ENCODE results near the gene ABHD2.

ABHD2 gene

DNA sequence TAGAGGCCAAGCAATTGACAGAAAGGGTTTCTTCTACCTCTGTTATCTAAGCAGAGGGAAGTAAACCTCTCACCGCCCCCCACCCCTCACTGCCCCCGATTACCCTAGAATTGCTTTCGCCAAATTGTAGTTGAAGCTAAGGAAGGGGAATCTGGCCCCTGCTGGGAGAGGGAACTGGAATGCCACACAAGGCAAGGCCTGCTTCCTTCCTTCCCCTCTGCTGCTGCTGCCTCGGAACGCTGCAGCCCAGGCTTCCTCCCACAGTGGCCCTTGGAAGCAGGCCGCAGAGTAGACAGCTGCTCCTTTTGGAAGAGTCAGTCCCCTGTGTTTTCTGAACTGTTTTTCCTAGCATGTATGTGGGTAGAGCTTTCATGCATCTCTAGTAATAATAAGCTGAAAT is 111.5 kb downstream of the ABHD2 start:
- TF ChIP-seq, protein P1, sequence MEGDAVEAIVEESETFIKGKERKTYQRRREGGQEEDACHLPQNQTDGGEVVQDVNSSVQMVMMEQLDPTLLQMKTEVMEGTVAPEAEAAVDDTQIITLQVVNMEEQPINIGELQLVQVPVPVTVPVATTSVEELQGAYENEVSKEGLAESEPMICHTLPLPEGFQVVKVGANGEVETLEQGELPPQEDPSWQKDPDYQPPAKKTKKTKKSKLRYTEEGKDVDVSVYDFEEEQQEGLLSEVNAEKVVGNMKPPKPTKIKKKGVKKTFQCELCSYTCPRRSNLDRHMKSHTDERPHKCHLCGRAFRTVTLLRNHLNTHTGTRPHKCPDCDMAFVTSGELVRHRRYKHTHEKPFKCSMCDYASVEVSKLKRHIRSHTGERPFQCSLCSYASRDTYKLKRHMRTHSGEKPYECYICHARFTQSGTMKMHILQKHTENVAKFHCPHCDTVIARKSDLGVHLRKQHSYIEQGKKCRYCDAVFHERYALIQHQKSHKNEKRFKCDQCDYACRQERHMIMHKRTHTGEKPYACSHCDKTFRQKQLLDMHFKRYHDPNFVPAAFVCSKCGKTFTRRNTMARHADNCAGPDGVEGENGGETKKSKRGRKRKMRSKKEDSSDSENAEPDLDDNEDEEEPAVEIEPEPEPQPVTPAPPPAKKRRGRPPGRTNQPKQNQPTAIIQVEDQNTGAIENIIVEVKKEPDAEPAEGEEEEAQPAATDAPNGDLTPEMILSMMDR (IDR thresholded peaks at IDR 0.05; ENCODE audit: borderline replicate concordance, control extremely low read depth, extremely low read depth, insufficient read depth, missing control alignments): no peak
- DNase-seq (ENCODE audit: low spot score): no peak
- in situ Hi-C loops (cut with MboI; ENCODE audit: low sequenced_read_pairs, unreplicated experiment): no loop called here

DNA sequence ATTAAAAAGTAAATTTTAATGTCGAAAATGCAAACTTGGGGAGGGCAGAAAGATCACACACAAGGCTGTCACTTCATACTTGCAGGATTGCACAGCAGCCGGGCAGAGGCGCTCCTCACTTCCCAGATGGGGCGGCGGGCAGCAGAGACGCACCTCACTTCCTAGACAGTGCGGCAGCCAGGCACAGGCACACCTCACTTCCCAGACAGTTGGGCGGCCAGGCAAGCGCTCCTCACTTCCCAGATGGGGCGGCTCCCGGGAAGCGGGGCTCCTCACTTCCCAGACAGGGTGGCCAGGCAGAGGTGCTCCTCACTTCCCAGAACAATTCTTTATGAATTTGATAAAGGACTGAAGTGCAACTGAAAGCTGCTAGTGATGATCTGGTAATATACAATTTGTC is 111.9 kb downstream of the ABHD2 start:
- DNase-seq (ENCODE audit: low spot score): no peak
- in situ Hi-C loops (cut with MboI; ENCODE audit: low sequenced_read_pairs, unreplicated experiment): no loop called here
- TF ChIP-seq, protein P1 (IDR thresholded peaks at IDR 0.05; ENCODE audit: borderline replicate concordance, control extremely low read depth, extremely low read depth, insufficient read depth, missing control alignments): no peak

DNA sequence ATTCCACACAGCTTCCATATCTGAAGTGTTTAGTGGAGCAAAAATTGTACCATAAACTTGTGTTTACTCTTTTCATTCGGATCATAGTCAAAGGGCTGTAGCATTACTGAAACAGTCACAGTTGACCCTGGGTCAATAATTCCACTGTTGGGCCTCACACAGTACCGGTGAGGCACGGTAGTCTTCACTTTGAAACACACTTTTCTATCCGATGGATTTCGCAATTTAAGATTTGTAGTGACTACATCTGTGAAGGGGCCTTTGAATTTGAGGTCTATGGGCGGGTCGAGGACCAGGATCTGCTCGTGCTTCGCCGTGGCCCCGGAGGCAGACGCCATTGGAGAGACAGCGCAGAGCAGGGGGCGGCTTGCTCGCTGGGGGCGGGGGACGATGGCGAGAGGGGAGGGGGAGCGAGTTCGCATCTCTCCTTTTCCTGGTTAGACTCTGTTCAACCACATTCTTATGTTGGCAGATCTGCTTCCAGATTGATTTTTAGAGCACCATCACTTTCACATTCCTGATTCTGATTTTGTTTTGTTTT is 113.3 kb downstream of the ABHD2 start:
- no peak for DNase-seq (ENCODE audit: low spot score)
- TF ChIP-seq, protein P1 (IDR thresholded peaks at IDR 0.05; ENCODE audit: borderline replicate concordance, control extremely low read depth, extremely low read depth, insufficient read depth, missing control alignments): no peak
- in situ Hi-C loops (cut with MboI; ENCODE audit: low sequenced_read_pairs, unreplicated experiment): no loop called here

DNA sequence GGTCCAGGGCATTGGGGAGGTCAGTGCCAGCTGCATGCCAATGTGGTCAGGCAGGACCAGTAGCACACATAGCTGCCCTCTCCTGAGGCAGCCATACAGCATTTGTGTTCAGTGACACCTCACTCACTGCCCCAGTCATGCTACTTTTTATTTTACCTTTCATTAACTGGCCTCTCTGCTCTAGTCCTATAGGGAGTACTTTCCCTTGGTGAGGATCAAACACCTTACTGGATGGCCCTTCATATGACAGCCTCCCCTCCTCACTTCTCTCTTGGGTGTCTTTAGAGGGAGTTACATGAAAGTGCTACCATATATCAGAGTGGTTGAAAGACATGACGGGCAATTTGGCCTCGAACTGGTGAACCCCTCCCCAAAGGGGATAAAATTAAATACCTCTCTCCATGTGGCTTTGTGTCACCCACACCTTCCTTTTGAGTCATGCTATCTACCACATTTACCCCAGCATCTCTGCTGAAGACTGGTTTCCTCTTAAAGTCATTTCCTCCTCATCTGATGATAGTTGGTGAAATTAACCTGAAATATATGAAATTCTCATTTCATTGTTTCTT is 115.5 kb downstream of the ABHD2 start:
- peak; percentile 47 for DNase-seq (ENCODE audit: low spot score)
- in situ Hi-C loops (cut with MboI; ENCODE audit: low sequenced_read_pairs, unreplicated experiment): no loop called here
- TF ChIP-seq, protein P1 (IDR thresholded peaks at IDR 0.05; ENCODE audit: borderline replicate concordance, control extremely low read depth, extremely low read depth, insufficient read depth, missing control alignments): no peak

DNA sequence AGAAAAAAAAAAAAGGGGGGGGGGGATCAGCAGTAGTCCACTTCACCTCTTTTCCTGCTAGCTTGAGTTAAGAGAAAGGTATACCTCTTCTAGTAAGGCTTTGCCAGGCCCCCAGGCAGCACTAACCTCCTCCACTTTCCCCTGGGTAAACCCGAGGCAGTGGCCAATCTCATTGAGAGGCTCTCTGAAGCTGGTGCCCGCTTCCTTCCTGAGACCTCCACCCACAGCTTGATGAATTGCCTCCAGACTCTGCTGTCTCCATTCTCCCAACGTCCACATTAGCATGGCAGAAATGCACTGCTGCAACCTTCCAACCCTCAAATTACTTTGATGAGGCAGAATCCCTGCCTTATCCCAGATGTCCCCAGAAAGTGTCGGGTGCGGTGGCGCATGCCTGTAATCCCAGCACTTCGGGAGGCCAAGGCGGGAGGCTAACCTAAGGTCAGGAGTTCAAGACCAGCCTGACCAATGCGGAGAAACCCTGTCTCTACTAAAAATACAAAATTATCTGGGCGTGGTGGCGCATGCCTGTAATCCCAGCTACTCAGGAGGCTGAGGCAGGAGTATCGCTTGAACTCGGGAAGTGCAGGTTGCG is 117.8 kb downstream of the ABHD2 start:
- TF ChIP-seq, protein P1 (IDR thresholded peaks at IDR 0.05; ENCODE audit: borderline replicate concordance, control extremely low read depth, extremely low read depth, insufficient read depth, missing control alignments): no peak
- DNase-seq (ENCODE audit: low spot score): no peak
- in situ Hi-C loops (cut with MboI; ENCODE audit: low sequenced_read_pairs, unreplicated experiment): no loop called here

DNA sequence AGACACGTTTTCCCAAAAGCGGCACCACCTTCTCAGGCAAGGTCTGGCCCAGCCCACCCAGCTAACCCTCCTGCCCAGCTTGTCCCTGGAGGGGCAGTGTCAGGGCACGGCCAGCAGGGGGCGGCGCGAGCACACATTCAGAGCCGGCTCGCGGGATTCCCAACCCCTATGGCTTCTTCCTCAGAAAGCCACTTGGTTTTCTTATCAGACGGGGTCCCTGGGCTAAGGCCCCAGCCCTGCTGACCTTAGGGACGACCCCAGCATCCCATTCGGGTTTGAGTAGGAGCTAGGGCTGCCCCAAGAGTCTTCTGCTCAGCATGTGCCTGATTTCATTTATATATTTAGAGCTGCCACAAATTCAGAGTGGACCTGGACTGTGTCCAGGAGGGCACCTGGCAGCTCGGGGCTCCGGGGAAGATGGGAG is 118.7 kb downstream of the ABHD2 start:
- TF ChIP-seq, protein P1 (IDR thresholded peaks at IDR 0.05; ENCODE audit: borderline replicate concordance, control extremely low read depth, extremely low read depth, insufficient read depth, missing control alignments): peak; percentile 97
- peak; percentile 89 for DNase-seq (ENCODE audit: low spot score)
- in situ Hi-C loops (cut with MboI; ENCODE audit: low sequenced_read_pairs, unreplicated experiment): no loop called here

Data from GM13976 (cell line).